Medulla oblongata (tissue), 1 donor: ENCODE results near the gene AMH.

ENCODE experiments used
- DNase-seq: peaks from one replicate; pipeline ENCODE4 v3.0.0-alpha.2; 2015; ENCODE audit errors: extremely low spot score

Gene AMH

DNA sequence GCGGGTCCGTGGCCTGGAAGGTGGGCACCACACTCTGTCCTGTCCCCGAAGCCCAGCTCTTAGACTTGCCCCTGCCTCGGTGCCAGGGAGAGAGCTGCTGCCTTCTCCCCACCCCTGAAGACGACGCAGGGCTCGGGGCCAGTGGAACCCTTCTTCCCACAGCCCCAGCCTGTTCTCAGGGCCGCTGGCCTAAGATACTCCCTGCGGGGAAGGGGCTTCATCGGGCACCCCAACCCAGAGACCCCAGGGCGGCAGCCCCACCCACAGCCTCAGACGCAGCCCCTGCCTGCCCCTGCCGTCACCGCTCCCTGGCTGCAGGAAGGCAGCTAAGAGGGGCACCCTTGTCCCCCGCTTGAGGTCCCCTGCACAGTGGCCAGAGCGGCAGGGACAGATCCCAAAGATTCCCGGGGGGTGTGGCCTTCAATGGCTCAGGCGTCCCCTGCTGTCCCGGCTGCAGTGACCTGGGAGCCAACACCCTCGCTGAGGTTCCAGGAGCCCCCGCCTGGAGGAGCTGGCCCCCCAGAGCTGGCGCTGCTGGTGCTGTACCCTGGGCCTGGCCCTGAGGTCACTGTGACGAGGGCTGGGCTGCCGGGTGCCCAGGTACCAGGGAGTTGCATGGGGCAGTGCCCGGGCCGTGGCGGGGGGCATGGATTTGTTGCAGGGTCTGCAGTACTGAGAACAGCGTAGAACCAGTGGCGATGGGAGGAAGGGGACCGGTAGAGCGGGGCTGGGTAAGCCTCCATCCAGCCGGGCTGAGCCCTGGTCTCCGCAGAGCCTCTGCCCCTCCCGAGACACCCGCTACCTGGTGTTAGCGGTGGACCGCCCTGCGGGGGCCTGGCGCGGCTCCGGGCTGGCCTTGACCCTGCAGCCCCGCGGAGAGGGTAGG is 1.0 kb downstream of the AMH start:
- DNase-seq, result no peak

- no peak for DNase-seq
Measured at GRCh38 chr19:2250766-2251105, 1.6 kb downstream of the AMH start.

GRCh38 chr19:2251106-2252054 is 2.3 kb downstream of the AMH start:
- no peak for DNase-seq

DNA sequence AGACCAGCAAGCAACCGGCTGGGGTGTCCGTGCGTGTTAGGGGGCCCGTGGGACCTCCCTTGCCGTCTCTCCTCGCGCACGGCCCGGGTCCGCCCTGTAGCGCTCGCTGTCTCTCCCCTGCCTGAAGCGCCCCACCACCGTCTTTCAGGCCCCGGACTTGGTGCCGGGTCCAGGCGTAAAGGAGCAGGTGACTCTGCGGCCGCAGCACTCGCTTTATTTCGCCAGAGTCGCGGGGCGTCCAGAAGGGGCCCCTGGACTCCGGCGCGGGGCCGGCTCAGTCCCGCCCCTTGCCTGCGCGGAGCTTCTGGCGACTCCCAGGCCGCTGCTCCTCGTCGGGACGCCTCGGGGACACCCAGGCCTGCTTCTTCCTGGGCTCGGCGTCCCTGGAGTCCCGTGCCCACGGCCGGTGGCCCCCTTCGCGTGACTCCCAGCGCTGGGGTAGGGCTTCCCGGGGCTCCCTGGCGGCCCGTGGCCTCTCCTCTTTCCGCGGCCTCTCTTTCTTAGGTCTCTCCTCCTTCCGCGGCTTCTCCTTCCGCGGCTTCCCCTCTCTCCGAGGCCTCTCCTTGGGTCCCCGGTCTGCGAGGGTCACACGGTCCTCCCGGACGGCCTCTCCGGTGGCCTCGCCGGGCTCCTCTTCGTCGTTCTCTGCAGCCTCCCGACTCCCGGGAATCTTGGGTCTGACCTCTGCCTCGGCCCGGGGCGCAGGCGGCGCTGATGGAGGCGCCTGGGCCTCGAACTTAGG is 3.1 kb downstream of the AMH start:
- DNase-seq, result no peak

- DNase-seq, result no peak
Measured at GRCh38 chr19:2252797-2253105, 3.6 kb downstream of the AMH start.

GRCh38 chr19:2253106-2254063 is 4.3 kb downstream of the AMH start:
- DNase-seq, result no peak

GRCh38 chr19:2254064-2254872 is 5.1 kb downstream of the AMH start:
- no peak for DNase-seq

GRCh38 chr19:2255112-2255845 is 6.2 kb downstream of the AMH start:
- DNase-seq, result no peak

DNA sequence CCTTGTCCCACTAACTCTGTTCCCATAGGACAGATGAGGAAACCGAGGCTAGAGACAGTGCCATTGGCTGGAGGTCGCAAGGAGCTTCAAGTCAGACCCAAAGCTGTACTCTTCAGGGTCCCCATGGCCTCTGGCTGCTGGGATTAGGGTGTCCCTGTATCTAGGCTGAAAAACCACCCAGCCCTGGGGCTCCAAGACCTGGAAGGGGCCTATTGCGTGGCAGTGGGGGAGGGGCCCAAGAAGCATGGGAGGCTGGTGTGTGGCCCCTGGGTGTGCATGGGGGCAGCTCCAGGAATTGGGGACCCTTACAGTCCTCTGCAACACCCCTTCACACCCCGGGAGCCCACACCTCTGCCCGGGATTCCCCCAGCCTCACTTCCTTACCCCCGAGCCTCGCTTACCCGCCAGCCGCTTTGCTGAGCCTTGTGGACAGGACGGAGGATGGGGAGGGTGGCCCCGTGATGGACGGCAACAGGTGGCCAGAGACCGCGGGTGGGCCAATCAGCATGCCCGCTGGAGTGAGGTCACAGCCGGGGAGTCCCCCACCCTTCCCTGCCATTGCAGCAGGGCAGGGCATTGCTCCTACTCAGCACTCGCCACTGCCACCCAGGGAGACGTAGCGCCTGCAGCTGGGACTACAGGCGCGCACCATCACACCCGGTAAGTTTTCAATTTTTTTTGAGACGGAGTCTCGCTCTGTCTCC is 7.0 kb downstream of the AMH start, which contains the start of gene JSRP1:
JSRP1 (minus strand) TSS at position 436 of the 704 bp plus-strand sequence. CDS start 1,103 bp downstream, outside the sequence.
- no peak for DNase-seq

DNA sequence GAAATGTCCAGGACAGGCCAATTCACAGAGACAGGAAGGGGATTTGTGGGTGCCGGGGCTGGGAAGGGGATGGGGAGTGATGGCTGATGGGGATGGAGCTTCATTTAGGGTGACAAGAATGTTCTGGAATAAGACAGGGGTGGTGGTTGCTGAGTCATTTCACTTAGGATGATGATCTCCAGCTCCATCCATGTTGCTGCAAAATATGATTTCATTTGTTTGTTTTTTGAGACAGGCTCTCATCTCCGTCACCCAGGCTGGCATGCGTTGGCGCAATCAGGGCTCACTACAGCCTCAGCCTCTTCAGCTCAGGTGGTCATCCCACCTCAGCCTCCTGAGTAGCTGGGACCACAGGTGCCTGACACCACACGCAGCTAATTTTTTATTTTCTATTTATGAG is 10.2 kb downstream of the AMH start:
- no peak for DNase-seq

GRCh38 chr19:2260341-2260805 is 11.2 kb downstream of the AMH start:
- no peak for DNase-seq

DNA sequence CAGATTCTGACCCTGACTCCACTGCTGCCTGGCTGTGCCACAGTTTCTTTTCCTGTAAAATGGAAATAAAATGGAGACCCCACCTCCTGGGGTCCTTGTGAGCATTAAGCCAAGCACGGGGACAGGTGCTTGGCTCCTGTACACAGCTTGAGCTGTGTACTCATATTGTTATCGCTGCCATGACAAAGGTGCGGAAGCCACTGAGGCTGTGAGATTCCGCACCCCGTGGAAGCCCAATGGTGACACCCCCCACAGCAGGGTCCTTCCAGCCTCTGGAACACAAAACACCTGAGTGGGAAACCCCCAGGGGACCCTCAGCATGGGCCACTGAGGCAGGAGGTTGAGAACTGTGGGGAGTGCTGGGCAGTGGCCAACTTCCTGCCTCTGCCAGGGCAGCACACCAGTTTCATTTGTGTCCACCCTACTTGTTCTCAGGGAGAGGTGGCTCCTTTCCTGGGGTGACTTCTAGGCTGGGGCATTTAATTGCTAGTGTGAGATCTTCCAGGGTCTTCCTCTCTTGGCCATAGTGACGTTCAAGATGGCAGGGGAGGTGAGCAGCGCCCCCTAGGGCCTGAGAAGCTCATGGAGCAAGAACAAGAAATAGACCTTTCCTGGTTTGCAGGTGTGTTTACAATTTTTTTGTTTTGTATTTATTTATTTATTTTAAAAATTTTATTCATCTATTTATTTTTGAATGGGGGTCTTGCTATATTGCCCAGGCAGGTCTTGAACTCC is 12.5 kb downstream of the AMH start:
- no peak for DNase-seq

GRCh38 chr19:2266183-2266993 is 17.3 kb downstream of the AMH start:
- peak; percentile 90 for DNase-seq

DNA sequence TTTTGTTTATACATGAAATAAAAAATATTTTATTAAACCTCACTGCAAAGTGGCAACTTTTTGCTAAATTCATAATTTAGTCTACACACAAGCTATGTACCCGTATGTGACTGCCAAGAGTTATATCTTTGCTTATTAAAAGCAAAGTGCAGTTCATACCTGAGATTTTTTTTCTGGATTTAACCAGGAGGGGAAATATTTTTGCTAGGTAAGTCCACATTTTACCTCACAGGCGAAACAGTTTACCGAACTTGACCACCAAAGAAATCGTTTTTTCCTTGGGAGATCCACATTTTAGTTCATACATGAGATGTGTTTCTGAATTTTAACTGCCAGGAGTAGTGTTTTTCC is 19.3 kb downstream of the AMH start:
- DNase-seq, result no peak

DNA sequence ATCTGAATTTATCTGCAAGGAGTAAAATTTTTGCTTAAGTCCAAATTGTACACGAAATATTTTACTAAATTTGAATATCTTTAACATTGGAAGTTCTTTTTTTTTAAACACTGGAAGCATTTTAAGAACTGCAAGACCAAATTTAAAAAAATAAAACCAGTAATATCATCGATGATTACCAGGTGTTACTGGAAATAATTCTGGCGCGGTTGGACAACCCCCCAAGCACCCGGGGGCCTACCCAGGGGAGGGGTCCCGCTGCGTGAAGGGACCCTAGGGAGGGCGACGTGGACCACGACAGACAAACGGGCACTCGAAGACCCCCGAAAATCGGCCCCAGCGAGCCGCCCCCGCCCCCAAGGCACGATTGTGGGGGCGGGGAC is 19.7 kb downstream of the AMH start:
- DNase-seq, result no peak

DNA sequence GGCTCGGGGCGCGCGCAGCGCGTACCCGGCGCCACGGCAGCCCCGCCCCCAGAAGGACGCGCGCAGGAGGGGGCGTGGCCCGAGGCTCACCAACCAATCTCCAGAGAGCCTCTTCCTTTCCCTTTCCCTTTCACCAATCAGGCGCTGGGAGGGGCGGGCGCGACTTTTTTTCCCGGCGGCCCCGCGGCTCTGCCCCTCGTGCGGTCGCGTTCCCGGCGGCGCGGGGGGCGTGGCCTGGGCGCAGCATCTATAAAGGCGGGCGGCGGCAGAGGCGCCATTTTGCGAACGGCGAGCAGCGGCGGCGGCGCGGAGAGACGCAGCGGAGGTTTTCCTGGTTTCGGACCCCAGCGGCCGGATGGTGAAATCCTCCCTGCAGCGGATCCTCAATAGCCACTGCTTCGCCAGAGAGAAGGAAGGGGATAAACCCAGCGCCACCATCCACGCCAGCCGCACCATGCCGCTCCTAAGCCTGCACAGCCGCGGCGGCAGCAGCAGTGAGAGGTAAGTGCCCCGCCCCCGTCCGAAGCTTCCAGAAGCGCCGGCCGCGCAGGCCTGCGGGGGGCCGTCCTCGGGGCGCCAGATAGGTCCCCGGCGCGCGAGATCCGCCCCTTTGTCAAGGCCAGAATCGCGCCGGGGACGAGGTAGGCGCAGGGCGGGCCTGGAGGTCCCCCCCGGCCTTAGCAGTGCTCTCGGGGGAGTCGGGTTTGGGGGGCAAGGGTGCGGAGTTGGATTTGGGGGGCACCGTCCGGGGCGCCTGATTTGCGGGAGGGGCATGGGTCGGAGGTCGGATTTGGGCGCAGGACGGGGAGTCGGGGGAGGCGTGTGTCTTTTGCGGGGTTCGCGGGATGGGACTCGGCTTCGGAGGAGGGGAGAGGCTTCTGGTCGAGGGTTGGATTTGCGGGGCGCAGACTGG is 20.4 kb downstream of the AMH start:
- peak; percentile 97 for DNase-seq
